ENCODE results near the gene FIGLA. TPM values are rescaled to one million over a fixed set of nuclear protein-coding genes. Genes with fewer than 3 reads are reported as not detected.

FIGLA gene
- total RNA-seq, 1 experiment from 2014 or later, result not detected

DNA sequence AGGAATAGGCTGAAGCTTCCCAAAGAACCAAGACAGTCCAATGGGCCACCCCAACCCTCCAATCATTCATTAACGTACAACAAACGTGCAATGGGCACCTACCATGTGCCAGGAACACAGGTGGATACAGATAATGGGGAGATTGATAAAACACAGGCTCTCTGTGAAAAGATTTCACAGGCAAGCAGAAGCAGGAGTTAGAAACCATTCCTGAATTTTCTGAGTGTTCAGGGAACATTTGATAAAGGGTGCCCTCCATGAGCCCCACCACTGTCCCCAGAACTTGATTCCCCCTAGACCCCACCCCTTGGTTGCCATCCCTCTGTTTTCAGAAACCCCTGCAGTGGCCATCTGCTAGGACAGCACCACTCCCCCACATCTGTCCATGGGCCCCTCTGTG lies 43.7 kb upstream of the FIGLA start:
- H3K4me1 Mint-ChIP-seq, result no peaks in the 10 kb centered on the region; the same call in 1 of the 2 replicates
- ATAC-seq (no peak), DNase-seq (ENCODE audit: low spot score) (no peak)
- no peaks in the 10 kb centered on the region for H3K36me3 Mint-ChIP-seq
- CTCF ChIA-PET, result no interaction called here
- H3K9me3 Mint-ChIP-seq, result peaks cover 6% of the 10 kb centered on the region; the same call in 1 of the 2 replicates
- no peak overlapping the region for H3K4me3 Mint-ChIP-seq
- POLR2A ChIA-PET, result interaction anchor here (0.6 kb wide), 1 partner anchor 1173 kb away, joined by 4 read pairs; no protein-coding TSS in a partner anchor
- no peak overlapping the region for H3K27ac Mint-ChIP-seq
- TF ChIP-seq FOXJ3 (CRISPR knock-in tag; IDR thresholded peaks at IDR 0.05; ENCODE audit: borderline replicate concordance) (no peak), FOXP1 (CRISPR knock-in tag; IDR thresholded peaks at IDR 0.05; ENCODE audit: borderline replicate concordance) (no peak), ZNF121 (CRISPR knock-in tag; IDR thresholded peaks at IDR 0.05) (no peak), ZNF317 (CRISPR knock-in tag; IDR thresholded peaks at IDR 0.05; ENCODE audit: borderline replicate concordance, low read depth) (no peak), RELA (CRISPR knock-in tag; IDR thresholded peaks at IDR 0.05; ENCODE audit: borderline replicate concordance) (no peak), PRRX2 (CRISPR knock-in tag; IDR thresholded peaks at IDR 0.05) (no peak), MYBL2 (CRISPR knock-in tag; IDR thresholded peaks at IDR 0.05) (no peak), SP1 (CRISPR knock-in tag; conservative IDR thresholded peaks at IDR 0.05) (no peak), HMGA2 (CRISPR knock-in tag; IDR thresholded peaks at IDR 0.05) (no peak), ELF4 (CRISPR knock-in tag; IDR thresholded peaks at IDR 0.05; ENCODE audit: low read depth) (no peak), ZNF232 (CRISPR knock-in tag; IDR thresholded peaks at IDR 0.05) (no peak)
- TF ChIP-seq, protein P1, sequence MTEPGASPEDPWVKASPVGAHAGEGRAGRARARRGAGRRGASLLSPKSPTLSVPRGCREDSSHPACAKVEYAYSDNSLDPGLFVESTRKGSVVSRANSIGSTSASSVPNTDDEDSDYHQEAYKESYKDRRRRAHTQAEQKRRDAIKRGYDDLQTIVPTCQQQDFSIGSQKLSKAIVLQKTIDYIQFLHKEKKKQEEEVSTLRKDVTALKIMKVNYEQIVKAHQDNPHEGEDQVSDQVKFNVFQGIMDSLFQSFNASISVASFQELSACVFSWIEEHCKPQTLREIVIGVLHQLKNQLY (CRISPR knock-in tag; IDR thresholded peaks at IDR 0.05), result no peak
- TF ChIP-seq, protein P2, sequence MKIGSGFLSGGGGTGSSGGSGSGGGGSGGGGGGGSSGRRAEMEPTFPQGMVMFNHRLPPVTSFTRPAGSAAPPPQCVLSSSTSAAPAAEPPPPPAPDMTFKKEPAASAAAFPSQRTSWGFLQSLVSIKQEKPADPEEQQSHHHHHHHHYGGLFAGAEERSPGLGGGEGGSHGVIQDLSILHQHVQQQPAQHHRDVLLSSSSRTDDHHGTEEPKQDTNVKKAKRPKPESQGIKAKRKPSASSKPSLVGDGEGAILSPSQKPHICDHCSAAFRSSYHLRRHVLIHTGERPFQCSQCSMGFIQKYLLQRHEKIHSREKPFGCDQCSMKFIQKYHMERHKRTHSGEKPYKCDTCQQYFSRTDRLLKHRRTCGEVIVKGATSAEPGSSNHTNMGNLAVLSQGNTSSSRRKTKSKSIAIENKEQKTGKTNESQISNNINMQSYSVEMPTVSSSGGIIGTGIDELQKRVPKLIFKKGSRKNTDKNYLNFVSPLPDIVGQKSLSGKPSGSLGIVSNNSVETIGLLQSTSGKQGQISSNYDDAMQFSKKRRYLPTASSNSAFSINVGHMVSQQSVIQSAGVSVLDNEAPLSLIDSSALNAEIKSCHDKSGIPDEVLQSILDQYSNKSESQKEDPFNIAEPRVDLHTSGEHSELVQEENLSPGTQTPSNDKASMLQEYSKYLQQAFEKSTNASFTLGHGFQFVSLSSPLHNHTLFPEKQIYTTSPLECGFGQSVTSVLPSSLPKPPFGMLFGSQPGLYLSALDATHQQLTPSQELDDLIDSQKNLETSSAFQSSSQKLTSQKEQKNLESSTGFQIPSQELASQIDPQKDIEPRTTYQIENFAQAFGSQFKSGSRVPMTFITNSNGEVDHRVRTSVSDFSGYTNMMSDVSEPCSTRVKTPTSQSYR (CRISPR knock-in tag; IDR thresholded peaks at IDR 0.05), result no peak
- TF ChIP-seq, protein P3, sequence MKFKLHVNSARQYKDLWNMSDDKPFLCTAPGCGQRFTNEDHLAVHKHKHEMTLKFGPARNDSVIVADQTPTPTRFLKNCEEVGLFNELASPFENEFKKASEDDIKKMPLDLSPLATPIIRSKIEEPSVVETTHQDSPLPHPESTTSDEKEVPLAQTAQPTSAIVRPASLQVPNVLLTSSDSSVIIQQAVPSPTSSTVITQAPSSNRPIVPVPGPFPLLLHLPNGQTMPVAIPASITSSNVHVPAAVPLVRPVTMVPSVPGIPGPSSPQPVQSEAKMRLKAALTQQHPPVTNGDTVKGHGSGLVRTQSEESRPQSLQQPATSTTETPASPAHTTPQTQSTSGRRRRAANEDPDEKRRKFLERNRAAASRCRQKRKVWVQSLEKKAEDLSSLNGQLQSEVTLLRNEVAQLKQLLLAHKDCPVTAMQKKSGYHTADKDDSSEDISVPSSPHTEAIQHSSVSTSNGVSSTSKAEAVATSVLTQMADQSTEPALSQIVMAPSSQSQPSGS (CRISPR knock-in tag; IDR thresholded peaks at IDR 0.05; ENCODE audit: borderline replicate concordance, low read depth), result no peak
- TF ChIP-seq, protein P4, sequence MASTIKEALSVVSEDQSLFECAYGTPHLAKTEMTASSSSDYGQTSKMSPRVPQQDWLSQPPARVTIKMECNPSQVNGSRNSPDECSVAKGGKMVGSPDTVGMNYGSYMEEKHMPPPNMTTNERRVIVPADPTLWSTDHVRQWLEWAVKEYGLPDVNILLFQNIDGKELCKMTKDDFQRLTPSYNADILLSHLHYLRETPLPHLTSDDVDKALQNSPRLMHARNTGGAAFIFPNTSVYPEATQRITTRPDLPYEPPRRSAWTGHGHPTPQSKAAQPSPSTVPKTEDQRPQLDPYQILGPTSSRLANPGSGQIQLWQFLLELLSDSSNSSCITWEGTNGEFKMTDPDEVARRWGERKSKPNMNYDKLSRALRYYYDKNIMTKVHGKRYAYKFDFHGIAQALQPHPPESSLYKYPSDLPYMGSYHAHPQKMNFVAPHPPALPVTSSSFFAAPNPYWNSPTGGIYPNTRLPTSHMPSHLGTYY (CRISPR knock-in tag; IDR thresholded peaks at IDR 0.05), result no peak
- TF ChIP-seq, protein P5, sequence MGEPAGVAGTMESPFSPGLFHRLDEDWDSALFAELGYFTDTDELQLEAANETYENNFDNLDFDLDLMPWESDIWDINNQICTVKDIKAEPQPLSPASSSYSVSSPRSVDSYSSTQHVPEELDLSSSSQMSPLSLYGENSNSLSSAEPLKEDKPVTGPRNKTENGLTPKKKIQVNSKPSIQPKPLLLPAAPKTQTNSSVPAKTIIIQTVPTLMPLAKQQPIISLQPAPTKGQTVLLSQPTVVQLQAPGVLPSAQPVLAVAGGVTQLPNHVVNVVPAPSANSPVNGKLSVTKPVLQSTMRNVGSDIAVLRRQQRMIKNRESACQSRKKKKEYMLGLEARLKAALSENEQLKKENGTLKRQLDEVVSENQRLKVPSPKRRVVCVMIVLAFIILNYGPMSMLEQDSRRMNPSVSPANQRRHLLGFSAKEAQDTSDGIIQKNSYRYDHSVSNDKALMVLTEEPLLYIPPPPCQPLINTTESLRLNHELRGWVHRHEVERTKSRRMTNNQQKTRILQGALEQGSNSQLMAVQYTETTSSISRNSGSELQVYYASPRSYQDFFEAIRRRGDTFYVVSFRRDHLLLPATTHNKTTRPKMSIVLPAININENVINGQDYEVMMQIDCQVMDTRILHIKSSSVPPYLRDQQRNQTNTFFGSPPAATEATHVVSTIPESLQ (CRISPR knock-in tag; IDR thresholded peaks at IDR 0.05), result no peak
- TF ChIP-seq, protein P6, sequence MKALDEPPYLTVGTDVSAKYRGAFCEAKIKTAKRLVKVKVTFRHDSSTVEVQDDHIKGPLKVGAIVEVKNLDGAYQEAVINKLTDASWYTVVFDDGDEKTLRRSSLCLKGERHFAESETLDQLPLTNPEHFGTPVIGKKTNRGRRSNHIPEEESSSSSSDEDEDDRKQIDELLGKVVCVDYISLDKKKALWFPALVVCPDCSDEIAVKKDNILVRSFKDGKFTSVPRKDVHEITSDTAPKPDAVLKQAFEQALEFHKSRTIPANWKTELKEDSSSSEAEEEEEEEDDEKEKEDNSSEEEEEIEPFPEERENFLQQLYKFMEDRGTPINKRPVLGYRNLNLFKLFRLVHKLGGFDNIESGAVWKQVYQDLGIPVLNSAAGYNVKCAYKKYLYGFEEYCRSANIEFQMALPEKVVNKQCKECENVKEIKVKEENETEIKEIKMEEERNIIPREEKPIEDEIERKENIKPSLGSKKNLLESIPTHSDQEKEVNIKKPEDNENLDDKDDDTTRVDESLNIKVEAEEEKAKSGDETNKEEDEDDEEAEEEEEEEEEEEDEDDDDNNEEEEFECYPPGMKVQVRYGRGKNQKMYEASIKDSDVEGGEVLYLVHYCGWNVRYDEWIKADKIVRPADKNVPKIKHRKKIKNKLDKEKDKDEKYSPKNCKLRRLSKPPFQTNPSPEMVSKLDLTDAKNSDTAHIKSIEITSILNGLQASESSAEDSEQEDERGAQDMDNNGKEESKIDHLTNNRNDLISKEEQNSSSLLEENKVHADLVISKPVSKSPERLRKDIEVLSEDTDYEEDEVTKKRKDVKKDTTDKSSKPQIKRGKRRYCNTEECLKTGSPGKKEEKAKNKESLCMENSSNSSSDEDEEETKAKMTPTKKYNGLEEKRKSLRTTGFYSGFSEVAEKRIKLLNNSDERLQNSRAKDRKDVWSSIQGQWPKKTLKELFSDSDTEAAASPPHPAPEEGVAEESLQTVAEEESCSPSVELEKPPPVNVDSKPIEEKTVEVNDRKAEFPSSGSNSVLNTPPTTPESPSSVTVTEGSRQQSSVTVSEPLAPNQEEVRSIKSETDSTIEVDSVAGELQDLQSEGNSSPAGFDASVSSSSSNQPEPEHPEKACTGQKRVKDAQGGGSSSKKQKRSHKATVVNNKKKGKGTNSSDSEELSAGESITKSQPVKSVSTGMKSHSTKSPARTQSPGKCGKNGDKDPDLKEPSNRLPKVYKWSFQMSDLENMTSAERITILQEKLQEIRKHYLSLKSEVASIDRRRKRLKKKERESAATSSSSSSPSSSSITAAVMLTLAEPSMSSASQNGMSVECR (CRISPR knock-in tag; IDR thresholded peaks at IDR 0.05; ENCODE audit: borderline replicate concordance), result no peak
- TF ChIP-seq, protein P7, sequence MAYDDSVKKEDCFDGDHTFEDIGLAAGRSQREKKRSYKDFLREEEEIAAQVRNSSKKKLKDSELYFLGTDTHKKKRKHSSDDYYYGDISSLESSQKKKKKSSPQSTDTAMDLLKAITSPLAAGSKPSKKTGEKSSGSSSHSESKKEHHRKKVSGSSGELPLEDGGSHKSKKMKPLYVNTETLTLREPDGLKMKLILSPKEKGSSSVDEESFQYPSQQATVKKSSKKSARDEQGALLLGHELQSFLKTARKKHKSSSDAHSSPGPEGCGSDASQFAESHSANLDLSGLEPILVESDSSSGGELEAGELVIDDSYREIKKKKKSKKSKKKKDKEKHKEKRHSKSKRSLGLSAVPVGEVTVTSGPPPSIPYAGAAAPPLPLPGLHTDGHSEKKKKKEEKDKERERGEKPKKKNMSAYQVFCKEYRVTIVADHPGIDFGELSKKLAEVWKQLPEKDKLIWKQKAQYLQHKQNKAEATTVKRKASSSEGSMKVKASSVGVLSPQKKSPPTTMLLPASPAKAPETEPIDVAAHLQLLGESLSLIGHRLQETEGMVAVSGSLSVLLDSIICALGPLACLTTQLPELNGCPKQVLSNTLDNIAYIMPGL (CRISPR knock-in tag; IDR thresholded peaks at IDR 0.05), result no peak
- TF ChIP-seq, protein P8, sequence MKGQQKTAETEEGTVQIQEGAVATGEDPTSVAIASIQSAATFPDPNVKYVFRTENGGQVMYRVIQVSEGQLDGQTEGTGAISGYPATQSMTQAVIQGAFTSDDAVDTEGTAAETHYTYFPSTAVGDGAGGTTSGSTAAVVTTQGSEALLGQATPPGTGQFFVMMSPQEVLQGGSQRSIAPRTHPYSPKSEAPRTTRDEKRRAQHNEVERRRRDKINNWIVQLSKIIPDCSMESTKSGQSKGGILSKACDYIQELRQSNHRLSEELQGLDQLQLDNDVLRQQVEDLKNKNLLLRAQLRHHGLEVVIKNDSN (CRISPR knock-in tag; IDR thresholded peaks at IDR 0.05), result no peak
- TF ChIP-seq, protein P9, sequence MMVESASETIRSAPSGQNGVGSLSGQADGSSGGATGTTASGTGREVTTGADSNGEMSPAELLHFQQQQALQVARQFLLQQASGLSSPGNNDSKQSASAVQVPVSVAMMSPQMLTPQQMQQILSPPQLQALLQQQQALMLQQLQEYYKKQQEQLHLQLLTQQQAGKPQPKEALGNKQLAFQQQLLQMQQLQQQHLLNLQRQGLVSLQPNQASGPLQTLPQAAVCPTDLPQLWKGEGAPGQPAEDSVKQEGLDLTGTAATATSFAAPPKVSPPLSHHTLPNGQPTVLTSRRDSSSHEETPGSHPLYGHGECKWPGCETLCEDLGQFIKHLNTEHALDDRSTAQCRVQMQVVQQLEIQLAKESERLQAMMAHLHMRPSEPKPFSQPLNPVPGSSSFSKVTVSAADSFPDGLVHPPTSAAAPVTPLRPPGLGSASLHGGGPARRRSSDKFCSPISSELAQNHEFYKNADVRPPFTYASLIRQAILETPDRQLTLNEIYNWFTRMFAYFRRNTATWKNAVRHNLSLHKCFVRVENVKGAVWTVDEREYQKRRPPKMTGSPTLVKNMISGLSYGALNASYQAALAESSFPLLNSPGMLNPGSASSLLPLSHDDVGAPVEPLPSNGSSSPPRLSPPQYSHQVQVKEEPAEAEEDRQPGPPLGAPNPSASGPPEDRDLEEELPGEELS (CRISPR knock-in tag; IDR thresholded peaks at IDR 0.05), result no peak
- peaks cover 27% of the 10 kb centered on the region for H3K27me3 Mint-ChIP-seq (ENCODE audit: low read depth)

Measured in WTC11 (cell line).